Uterine smooth muscle cell (primary cell): ENCODE measurements around the gene SMAD1. TPM values are rescaled to one million over a fixed set of nuclear protein-coding genes. Genes with fewer than 3 reads are reported as not detected.

Source experiments
- total RNA-seq: library from RNA; depleted of rRNA; stranded (reverse); fragments of >200 nt; gene quantifications from 2 replicates; pipeline ENCODE4 v1.2.3, GENCODE V29; 2014

SMAD1 gene
- 9.2 and 16.4 TPM in 2 replicates for total RNA-seq

GRCh38 chr4:145481164-145481941, at the start of gene SMAD1:
Gene SMAD1, plus strand, starts transcription at chr4:145481853. Its CDS starts 32,761 bp downstream, at chr4:145514614.

Other genes with a start within 250 kb of the SMAD1 start
- 5.0 and 5.1 TPM in 2 replicates for gene MMAA, start 137.5 kb downstream of the SMAD1 start, total RNA-seq
- not detected in 2 replicates for gene C4orf51, start 198.3 kb downstream of the SMAD1 start, total RNA-seq